H1 (cell line): ENCODE data around the gene BET1L. TPM values are rescaled to one million over a fixed set of nuclear protein-coding genes. Genes with fewer than 3 reads are reported as not detected.

Source experiments
- CTCF ChIA-PET: fragments of 300-600 bp; sonication (Branson Sonifier 250); formaldehyde crosslinking; loops from one replicate; lab custom pipeline; 2021; ENCODE audit not compliant: partially characterized antibody; lab: Charles Lee
- POLR2A ChIA-PET: fragments of 300-600 bp; sonication (Branson Sonifier 250); formaldehyde crosslinking; loops from one replicate; lab custom pipeline; 2021; ENCODE audit warnings: inconsistent platforms; ENCODE audit not compliant: partially characterized antibody; lab: Charles Lee
- DNase-seq, 2 experiments: peaks; one replicate each; pipeline versions ENCODE4 v3.0.0 to v3.0.0-alpha.2; 2010 to 2022; ENCODE audit warnings: low spot score in 2 of 2, low read depth in 1 of 2, mixed read lengths in 1 of 2
- FAIRE-seq: peaks from 2 replicates; lab custom pipeline; 2011; peaks lifted over from hg19 to GRCh38; lab: Jason Lieb, UNC
- H2AFZ ChIP-seq: 2 replicates; pipeline ENCODE4 v1.8.1; 2012; ENCODE audit warnings: low read length, inconsistent platforms
- H2AK5ac ChIP-seq: 2 replicates; pipeline ENCODE4 v1.6.1; 2013; ENCODE audit warnings: low read depth, low read length
- H2BK120ac ChIP-seq: replicated peaks from 2 replicates; pipeline ENCODE3; 2013; ENCODE audit warnings: low read depth, low read length, inconsistent platforms
- H2BK12ac ChIP-seq: 2 replicates; pipeline ENCODE4 v1.6.1; 2013; ENCODE audit warnings: low read depth, low read length
- H2BK15ac ChIP-seq: 2 replicates; pipeline ENCODE4 v1.6.1; 2013; ENCODE audit warnings: low read length
- H2BK20ac ChIP-seq: 2 replicates; pipeline ENCODE4 v1.6.1; 2013; ENCODE audit warnings: low read length
- H2BK5ac ChIP-seq: 2 replicates; pipeline ENCODE4 v1.6.1; 2013; ENCODE audit warnings: low read depth, low read length
- H3K14ac ChIP-seq: 2 replicates; pipeline ENCODE4 v1.6.1; 2013; ENCODE audit warnings: inconsistent platforms; ENCODE audit not compliant: insufficient read length
- H3K18ac ChIP-seq: 2 replicates; pipeline ENCODE4 v1.6.1; 2013; ENCODE audit warnings: low read length; ENCODE audit errors: extremely low read depth
- H3K23ac ChIP-seq: 2 replicates; pipeline ENCODE4 v1.6.1; 2013; ENCODE audit warnings: inconsistent platforms; ENCODE audit not compliant: insufficient read length
- H3K23me2 ChIP-seq: 2 replicates; pipeline ENCODE4 v1.6.1; 2013; ENCODE audit warnings: low read depth, low read length
- H3K27ac ChIP-seq: 2 replicates; pipeline ENCODE4 v1.6.1; 2011; ENCODE audit warnings: low read depth, low read length, inconsistent platforms
- H3K27me3 ChIP-seq, 4 experiments: replicated peaks in 1 of 4; 1 replicate in 1 of 4; 2 replicates in 3 of 4; pipeline versions ENCODE4 v1.6.1 to v1.8.1; 2011 to 2013; ENCODE audit warnings: low read length in 3 of 4, mild to moderate bottlenecking in 3 of 4, inconsistent platforms in 2 of 4, mixed read lengths in 2 of 4, moderate library complexity in 1 of 4; ENCODE audit not compliant: control insufficient read depth in 3 of 4, insufficient read depth in 3 of 4; ENCODE audit errors: extremely low read depth in 1 of 4
- H3K36me3 ChIP-seq, 4 experiments: 2 replicates each; pipeline versions ENCODE4 v1.6.1 to v1.8.1; 2011 to 2013; ENCODE audit warnings: mild to moderate bottlenecking in 4 of 4, low read length in 3 of 4, moderate library complexity in 2 of 4, control low read depth in 1 of 4, inconsistent platforms in 1 of 4; ENCODE audit not compliant: insufficient read depth in 4 of 4, control insufficient read depth in 2 of 4
- H3K4ac ChIP-seq: replicated peaks from 2 replicates; pipeline ENCODE3; 2013; ENCODE audit warnings: low read length, low read depth, mixed read lengths, inconsistent platforms; ENCODE audit not compliant: insufficient read length
- H3K4me1 ChIP-seq, 4 experiments: replicated peaks in 1 of 4; 1 replicate in 1 of 4; 2 replicates in 3 of 4; pipeline versions ENCODE4 v1.6.1 to v1.8.1; 2011 to 2013; ENCODE audit warnings: low read length in 3 of 4, inconsistent platforms in 2 of 4, mixed read lengths in 1 of 4; ENCODE audit not compliant: insufficient read depth in 4 of 4, control insufficient read depth in 3 of 4
- H3K4me2 ChIP-seq, 2 experiments: 2 replicates each; pipeline versions ENCODE4 v1.6.1 to v1.8.1; 2011 to 2013; ENCODE audit warnings: low read depth in 2 of 2, low read length in 2 of 2, control low read depth in 1 of 2, inconsistent platforms in 1 of 2, mild to moderate bottlenecking in 1 of 2; ENCODE audit not compliant: insufficient read depth in 1 of 2
- H3K4me3 ChIP-seq, 4 experiments: fragments of 200-600, 300-600 bp in 1 of 4; sonication (generic), shearing (Covaris generic), sonication (Bioruptor Twin) in 1 of 4; 2 replicates each; pipeline versions ENCODE4 v1.5.1 to v1.8.1; 2011 to 2016; ENCODE audit warnings: low read length in 4 of 4, low read depth in 3 of 4, control low read depth in 2 of 4, inconsistent platforms in 2 of 4, mild to moderate bottlenecking in 2 of 4, mixed read lengths in 1 of 4, moderate library complexity in 1 of 4; ENCODE audit not compliant: insufficient read depth in 2 of 4; ENCODE audit errors: extremely low read depth in 1 of 4
- H3K56ac ChIP-seq: replicated peaks from 2 replicates; pipeline ENCODE3; 2013; ENCODE audit warnings: low read depth, mild to moderate bottlenecking, mixed read lengths, low read length, inconsistent platforms; ENCODE audit not compliant: insufficient read length
- H3K79me1 ChIP-seq: 2 replicates; pipeline ENCODE4 v1.6.1; 2013; ENCODE audit warnings: low read depth, low read length, control low read depth
- H3K79me2 ChIP-seq, 2 experiments: 2 replicates each; pipeline versions ENCODE4 v1.6.1 to v1.8.1; 2012 to 2013; ENCODE audit warnings: low read length in 2 of 2, mild to moderate bottlenecking in 2 of 2, inconsistent platforms in 1 of 2; ENCODE audit not compliant: insufficient read depth in 2 of 2, control insufficient read depth in 1 of 2
- H3K9ac ChIP-seq, 4 experiments: replicated peaks in 1 of 4; 1 replicate in 1 of 4; 2 replicates in 3 of 4; pipeline versions ENCODE4 v1.6.1 to v1.8.1; 2011 to 2013; ENCODE audit warnings: low read depth in 3 of 4, low read length in 3 of 4, control low read depth in 2 of 4, mild to moderate bottlenecking in 2 of 4, moderate library complexity in 2 of 4, inconsistent platforms in 1 of 4; ENCODE audit errors: extremely low read depth in 1 of 4
- H3K9me3 ChIP-seq, 2 experiments: 2 replicates each; pipeline versions ENCODE4 v1.6.1 to v1.8.1; 2012 to 2013; ENCODE audit warnings: mild to moderate bottlenecking in 2 of 2, moderate library complexity in 2 of 2, control low read depth in 1 of 2, inconsistent platforms in 1 of 2, low read depth in 1 of 2, low read length in 1 of 2, mixed read lengths in 1 of 2; ENCODE audit not compliant: insufficient read depth in 2 of 2
- H4K20me1 ChIP-seq, 2 experiments: replicated peaks in 1 of 2; 2 replicates each; pipeline versions ENCODE3 to v1.8.1; 2011 to 2013; ENCODE audit warnings: inconsistent platforms in 2 of 2, low read length in 2 of 2, mild to moderate bottlenecking in 1 of 2; ENCODE audit not compliant: insufficient read depth in 2 of 2, control insufficient read depth in 1 of 2
- H4K5ac ChIP-seq: 2 replicates; pipeline ENCODE4 v1.6.1; 2013; ENCODE audit warnings: low read length, low read depth, mixed read lengths, inconsistent platforms; ENCODE audit not compliant: insufficient read length
- H4K8ac ChIP-seq: 2 replicates; pipeline ENCODE4 v1.8.0; 2013; ENCODE audit warnings: mild to moderate bottlenecking, moderate library complexity, low read length, inconsistent platforms; ENCODE audit not compliant: insufficient read depth; ENCODE audit errors: extremely low read depth
- H4K91ac ChIP-seq: replicated peaks from 2 replicates; pipeline ENCODE3; 2013; ENCODE audit warnings: low read length, mixed read lengths, inconsistent platforms; ENCODE audit not compliant: insufficient read length
- ATF2 ChIP-seq: IDR thresholded peaks from 2 replicates; pipeline ENCODE4 v1.6.1; 2012; ENCODE audit warnings: low read length, inconsistent platforms
- BCL11A ChIP-seq, 2 experiments: IDR thresholded peaks; one replicate each; pipeline ENCODE4 v1.6.1; 2011; ENCODE audit warnings: low read depth in 2 of 2, low read length in 2 of 2, mild to moderate bottlenecking in 2 of 2
- CBX8 ChIP-seq: fragments of 300-800, 300-1000 bp; sonication (generic); IDR thresholded peaks from 2 replicates; pipeline ENCODE4 v1.7.1; 2016; ENCODE audit warnings: low read depth, low read length, borderline replicate concordance
- CTCF ChIP-seq, 3 experiments: IDR thresholded peaks; 1 replicate in 2 of 3; 2 replicates in 1 of 3; pipeline versions ENCODE4 v1.5.1 to v1.6.1; 2011; ENCODE audit warnings: low read length in 3 of 3, mild to moderate bottlenecking in 3 of 3, inconsistent platforms in 2 of 3, low read depth in 1 of 3, moderate library complexity in 1 of 3; ENCODE audit not compliant: insufficient read depth in 1 of 3; ENCODE audit errors: control extremely low read depth in 1 of 3
- GTF2F1 ChIP-seq: IDR thresholded peaks from 2 replicates; pipeline ENCODE4 v1.6.1; 2012; ENCODE audit warnings: low read depth, low read length, improper control_type of control experiment, borderline replicate concordance
- RNF2 ChIP-seq: fragments of 200-900, 300-1000 bp; sonication (generic); IDR thresholded peaks from 2 replicates; pipeline ENCODE4 v1.7.1; 2016; ENCODE audit warnings: borderline replicate concordance, low read depth, mild to moderate bottlenecking, antibody characterized with exemption, low read length; ENCODE audit not compliant: poor library complexity, severe bottlenecking; ENCODE audit errors: missing control alignments
- SIRT6 ChIP-seq: IDR thresholded peaks from one replicate; pipeline ENCODE4 v1.7.1; 2012; ENCODE audit warnings: low read length, inconsistent platforms
- WGBS, 2 experiments: shearing (Covaris generic) in 1 of 2; methylation state at CpG; one replicate each; pipeline versions ENCODE4 v1.1.6 to v1.1.7; 2013 to 2015; ENCODE audit warnings: low lambda C conversion rate in 2 of 2, mixed read lengths in 2 of 2, inconsistent platforms in 1 of 2, low coverage in 1 of 2, missing lambda C conversion rate in 1 of 2; ENCODE audit not compliant: insufficient replicate concordance in 2 of 2, insufficient coverage in 1 of 2, insufficient read length in 1 of 2; ENCODE audit errors: extremely low coverage in 1 of 2, missing lambda C conversion rate in 1 of 2; 5-methylcytosine and 5-hydroxymethylcytosine counted together
- polyA plus RNA-seq, 7 experiments: library from polyadenylated mRNA; depleted of rRNA in 3 of 7; stranded (reverse) in 5 of 7; unstranded in 2 of 7; fragments of >200 nt in 5 of 7; fragments of 200-250 nt in 2 of 7; gene quantifications; 1 replicate in 5 of 7; 2 replicates in 1 of 7; 4 replicates in 1 of 7; pipeline versions ENCODE4 v1.2.1 to v1.2.3, GENCODE V29; 2011 to 2013; ENCODE audit warnings: missing spikeins in 2 of 7, mixed read lengths in 2 of 7
- total RNA-seq: library from RNA; stranded (reverse); fragmentation: NEBNext Ultra II Directional; extraction: Animal tissue kit (Norgen Biotek cat#: 25700); gene quantifications from 2 replicates; pipeline ENCODE4 v1.2.1, GENCODE V29; 2021

Gene BET1L
- total and polyA plus RNA-seq, 2 of the 8 experiments (the other 6 are each of a cell fraction or from before 2014, with no cell fraction given) = 40.2 to 61.9 TPM

- H2BK20ac ChIP-seq = no peak overlapping the region
- H2AK5ac ChIP-seq = no peak overlapping the region
- H3K56ac ChIP-seq = no peak overlapping the region
- H3K18ac ChIP-seq = no peak overlapping the region
- H3K36me3 ChIP-seq = peaks cover 9 to 25% (median 16%) of the 10 kb centered on the region in 4 experiments
- H2BK5ac ChIP-seq = no peak overlapping the region
- 94% methylated on average over 3 of the region's 3 CpGs; no CpG with 5 or more reads in 1 of the 2 experiments for WGBS, 2 experiments
- H3K79me2 ChIP-seq = no peaks in the 10 kb centered on the region
- no peak overlapping the region for H3K14ac ChIP-seq
- H3K9me3 ChIP-seq = no peaks in the 10 kb centered on the region
- no peak overlapping the region for H3K4ac ChIP-seq
- no peaks in the 10 kb centered on the region for H3K4me1 ChIP-seq
- H3K79me1 ChIP-seq = no peaks in the 10 kb centered on the region
- no peak overlapping the region for H4K5ac ChIP-seq
- FAIRE-seq = no peak
- TF ChIP-seq CTCF (IDR thresholded peaks at IDR 0.05; ENCODE audit: control extremely low read depth in 1 of 3, insufficient read depth in 1 of 3, low read depth in 1 of 3, low read length in 3 of 3) = no peak
- TF ChIP-seq ATF2 = no peak
- no peak for TF ChIP-seq SIRT6
- TF ChIP-seq BCL11A (IDR thresholded peaks at IDR 0.05; ENCODE audit: low read depth in 2 of 2, low read length in 2 of 2) = no peak
- no peak for TF ChIP-seq GTF2F1
- no peak for TF ChIP-seq CBX8
- TF ChIP-seq RNF2 = no peak
- H3K4me3 ChIP-seq = no peak overlapping the region
- H3K23me2 ChIP-seq = no peaks in the 10 kb centered on the region
- H2BK12ac ChIP-seq = no peak overlapping the region
- H2AFZ ChIP-seq = no peak overlapping the region
- no peak overlapping the region for H3K4me2 ChIP-seq
- peaks cover 0 to 1% of the 10 kb centered on the region in 2 experiments for H4K20me1 ChIP-seq
- no peak overlapping the region for H3K23ac ChIP-seq
- POLR2A ChIA-PET = interaction anchor here (1.6 to 8.7 kb wide), 4 partner anchors 8 to 153 kb away, joined by 5 to 99 read pairs (median 7); partner anchors contain the start of genes B4GALNT4, PSMD13 and SIRT3
- H2BK120ac ChIP-seq = no peak overlapping the region
- DNase-seq = no peak
- no peak overlapping the region for H3K27ac ChIP-seq
- H4K8ac ChIP-seq = no peak overlapping the region
- H2BK15ac ChIP-seq = no peak overlapping the region
- no peak overlapping the region for H4K91ac ChIP-seq
- no peak overlapping the region for H3K9ac ChIP-seq
- no peaks in the 10 kb centered on the region for H3K27me3 ChIP-seq
- CTCF ChIA-PET = interaction anchor here (1.7 to 2.1 kb wide), 2 partner anchors 33 to 144 kb away, joined by 6 to 8 read pairs; no protein-coding TSS in a partner anchor
These were observed 10.5 kb upstream of the BET1L start for GRCh38 chr11:217704-218103.
